RCC 7860 (cell line): Measurements from ENCODE around the gene TIMM23B.
"Not testable (repeated sequence)": the region's sequence is repeated elsewhere in the genome, so short reads cannot be mapped to it uniquely, and the experiment has no call there.

Source experiments
- DNase-seq: peaks from one replicate; pipeline ENCODE4 v3.0.0-alpha.2; 2015; ENCODE audit warnings: low spot score
- FAIRE-seq: peaks from 2 replicates; lab custom pipeline; 2012; peaks lifted over from hg19 to GRCh38; lab: Jason Lieb, UNC

The TIMM23B gene

GRCh38 chr10:49971466-49971865, 29.6 kb downstream of the TIMM23B start:
- FAIRE-seq, DNase-seq: not testable (repeated sequence)

GRCh38 chr10:49972094-49972493, 30.2 kb downstream of the TIMM23B start:
- not testable (repeated sequence) for DNase-seq, FAIRE-seq

- not testable (repeated sequence) for FAIRE-seq
These were observed 35.9 kb downstream of the TIMM23B start for GRCh38 chr10:49977756-49978155.

GRCh38 chr10:49987207-49987606, 45.4 kb downstream of the TIMM23B start:
- DNase-seq, FAIRE-seq: not testable (repeated sequence)

More at GRCh38 chr10:49977756-49978155, 35.9 kb downstream of the TIMM23B start:
- not testable (repeated sequence) for DNase-seq

- FAIRE-seq, result not testable (repeated sequence)
These were observed 46.5 kb downstream of the TIMM23B start, which contains the start of gene AGAP6 for GRCh38 chr10:49988376-49988775. Gene AGAP6, plus strand, starts transcription at chr10:49988406. Its CDS starts 310 bp downstream, at chr10:49988716.

GRCh38 chr10:49995321-49995720, 53.5 kb downstream of the TIMM23B start:
- FAIRE-seq, DNase-seq: not testable (repeated sequence)

More at GRCh38 chr10:49988376-49988775, 46.5 kb downstream of the TIMM23B start, which contains the start of gene AGAP6:
- DNase-seq, result not testable (repeated sequence)

GRCh38 chr10:50014024-50014423, 72.2 kb downstream of the TIMM23B start:
- DNase-seq, result not testable (repeated sequence)

GRCh38 chr10:50015596-50016220, 73.9 kb downstream of the TIMM23B start:
- not testable (repeated sequence) for FAIRE-seq, DNase-seq

More at GRCh38 chr10:50014024-50014423, 72.2 kb downstream of the TIMM23B start:
- not testable (repeated sequence) for FAIRE-seq

GRCh38 chr10:50016926-50017325, 75.1 kb downstream of the TIMM23B start:
- not testable (repeated sequence) for FAIRE-seq, DNase-seq

- not testable (repeated sequence) for FAIRE-seq, DNase-seq
These were observed 75.8 kb downstream of the TIMM23B start for GRCh38 chr10:50017646-50018045.

GRCh38 chr10:50019279-50019678, 77.4 kb downstream of the TIMM23B start:
- not testable (repeated sequence) for FAIRE-seq, DNase-seq

- FAIRE-seq, DNase-seq: not testable (repeated sequence)
These were observed 78.7 kb downstream of the TIMM23B start for GRCh38 chr10:50020451-50021024.

- no peak for DNase-seq
- no peak for FAIRE-seq
These were observed 79.8 kb downstream of the TIMM23B start for GRCh38 chr10:50021646-50022045.
